AG09319 (cell line): ENCODE results near the gene CPNE6.
"Not testable (repeated sequence)": the region's sequence is repeated elsewhere in the genome, so short reads cannot be mapped to it uniquely, and the experiment has no call there.

ENCODE experiments used
- DNase-seq: peaks from one replicate; pipeline ENCODE4 v3.0.0-alpha.2; 2010; ENCODE audit warnings: low read depth; ENCODE audit errors: extremely low read depth
- CTCF ChIP-seq: IDR thresholded peaks from 2 replicates; pipeline ENCODE4 v1.5.1; 2011; ENCODE audit warnings: low read depth, mild to moderate bottlenecking, inconsistent platforms, low read length, moderate library complexity

CPNE6 gene

GRCh38 chr14:24040692-24041091, 30.7 kb upstream of the CPNE6 start:
- no peak for TF ChIP-seq CTCF

GRCh38 chr14:24042746-24043145, 28.6 kb upstream of the CPNE6 start:
- DNase-seq: no peak
- TF ChIP-seq CTCF: no peak

More at GRCh38 chr14:24040692-24041091, 30.7 kb upstream of the CPNE6 start:
- no peak for DNase-seq

- DNase-seq: not testable (repeated sequence)
Measured at GRCh38 chr14:24049002-24049401, 22.4 kb upstream of the CPNE6 start.

- DNase-seq: not testable (repeated sequence)
Measured at GRCh38 chr14:24050753-24051152, 20.6 kb upstream of the CPNE6 start.

GRCh38 chr14:24051176-24051788, 20.1 kb upstream of the CPNE6 start:
- no peak for DNase-seq

GRCh38 chr14:24051789-24052655, 19.3 kb upstream of the CPNE6 start, which contains the start of gene CARMIL3:
Gene CARMIL3, plus strand, starts transcription at chr14:24052009. Its CDS starts 145 bp downstream, at chr14:24052154.
- no peak for DNase-seq
- no peak for TF ChIP-seq CTCF

More at GRCh38 chr14:24051176-24051788, 20.1 kb upstream of the CPNE6 start:
- TF ChIP-seq CTCF: no peak

- no peak for DNase-seq
- no peak for TF ChIP-seq CTCF
Measured at GRCh38 chr14:24052656-24053547, 18.5 kb upstream of the CPNE6 start.
